K562 (cell line): ENCODE data around the gene NUCB2. TPM values are rescaled to one million over a fixed set of nuclear protein-coding genes. Genes with fewer than 3 reads are reported as not detected.

Source experiments
- BRD4 ChIP-seq: fragments of 200-600 bp; sonication (generic); IDR thresholded peaks from 2 replicates; pipeline ENCODE4 v1.6.1; 2017; ENCODE audit warnings: inconsistent platforms
- FOXA1 ChIP-seq: fragments of 450-650 bp; IDR thresholded peaks from 2 replicates; pipeline ENCODE4 v1.6.1; 2016; ENCODE audit warnings: mild to moderate bottlenecking, borderline replicate concordance
- HNRNPH1 ChIP-seq: fragments of 200-400 bp; formaldehyde crosslinking; optimal IDR thresholded peaks from 2 replicates; pipeline ENCODE3; 2017; ENCODE audit warnings: low read depth, mild to moderate bottlenecking, low read length, moderate library complexity
- POLR2B ChIP-seq: fragments of 450-650 bp; IDR thresholded peaks from 2 replicates; pipeline ENCODE4 v1.6.1; 2018; ENCODE audit warnings: low read depth; ENCODE audit not compliant: partially characterized antibody
- TFAM ChIP-seq: fragments of 250-450 bp; sonication (Bioruptor Pico); conservative IDR thresholded peaks from 2 replicates; pipeline ENCODE4 v1.5.0; 2021; ENCODE audit warnings: mild to moderate bottlenecking, moderate library complexity
- ZNF165 ChIP-seq: fragments of 250-450 bp; sonication (Bioruptor Pico); IDR thresholded peaks from 2 replicates; pipeline ENCODE4 v1.4.0; 2020; ENCODE audit warnings: borderline replicate concordance
- polyA plus RNA-seq, 8 experiments: library from polyadenylated mRNA; depleted of rRNA in 4 of 8; stranded (reverse) in 5 of 8; unstranded in 3 of 8; fragments of >200 nt; fragmentation: Nextera tagmentation in 2 of 8; fragmentation: Illumina TruSeq in 1 of 8; extraction: Ambion mirVana in 2 of 8; extraction: Trizol in 1 of 8; gene quantifications; 2 replicates each; pipeline versions ENCODE4 v1.2.1 to v1.2.3, GENCODE V29; 2011 to 2014; ENCODE audit warnings: inconsistent platforms in 1 of 8, missing spikeins in 1 of 8
- total RNA-seq, 7 experiments: library from RNA; depleted of rRNA in 6 of 7; stranded (reverse); fragments of >200 nt in 6 of 7; fragmentation: Illumina TruSeq in 2 of 7; extraction: Trizol in 2 of 7; gene quantifications; 2 replicates each; pipeline versions ENCODE4 v1.2.1 to v1.2.3, GENCODE V29; 2011 to 2021; ENCODE audit warnings: low replicate concordance in 1 of 7
- TF ChIP-seq, protein P1 (sequence below): fragments of 450-650 bp; IDR thresholded peaks from 2 replicates; pipeline ENCODE4 v1.6.1; 2016; ENCODE audit warnings: mild to moderate bottlenecking, moderate library complexity
- TF ChIP-seq, protein P2 (sequence below): sonication (generic); formaldehyde crosslinking; IDR thresholded peaks from 2 replicates; pipeline ENCODE4 v1.9.0; 2022; ENCODE audit warnings: mild to moderate bottlenecking, missing genetic modification reagents
- TF ChIP-seq, protein P3 (sequence below): fragments of 200-800 bp; sonication (Bioruptor generic); IDR thresholded peaks from 2 replicates; pipeline ENCODE4 v1.6.1; 2017; ENCODE audit warnings: missing genetic modification characterization, missing compliant biosample characterization

The NUCB2 gene
- total and polyA plus RNA-seq, 9 of the 15 experiments (the other 6 are each of a cell fraction or from before 2014, with no cell fraction given) = 54.0 to 108 (median 84.6) TPM

DNA sequence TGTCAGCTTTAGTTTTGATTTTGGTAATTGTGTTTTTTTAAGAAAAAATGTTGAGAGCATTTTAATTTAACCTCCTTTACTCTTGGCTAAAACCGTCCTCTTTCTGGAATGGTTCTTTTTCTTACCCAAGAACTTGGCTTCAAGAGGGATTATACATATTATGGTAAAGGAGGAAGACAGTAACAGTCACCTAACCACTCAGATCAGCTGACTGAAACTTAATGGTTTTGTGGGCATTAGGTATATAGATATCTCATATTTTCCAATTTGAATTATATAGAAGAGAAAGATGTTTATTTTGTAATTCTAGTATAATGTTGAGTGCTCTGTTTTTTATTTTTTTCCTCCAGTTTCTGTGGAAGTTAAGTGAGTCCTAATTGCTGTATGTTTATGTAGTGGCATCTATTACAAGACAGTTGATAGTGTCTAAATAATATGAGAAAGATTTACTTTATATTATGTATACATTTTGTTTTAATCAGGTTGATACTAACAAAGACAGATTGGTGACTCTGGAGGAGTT is 38.4 kb downstream of the NUCB2 start (continued):
- TF ChIP-seq, protein P1, sequence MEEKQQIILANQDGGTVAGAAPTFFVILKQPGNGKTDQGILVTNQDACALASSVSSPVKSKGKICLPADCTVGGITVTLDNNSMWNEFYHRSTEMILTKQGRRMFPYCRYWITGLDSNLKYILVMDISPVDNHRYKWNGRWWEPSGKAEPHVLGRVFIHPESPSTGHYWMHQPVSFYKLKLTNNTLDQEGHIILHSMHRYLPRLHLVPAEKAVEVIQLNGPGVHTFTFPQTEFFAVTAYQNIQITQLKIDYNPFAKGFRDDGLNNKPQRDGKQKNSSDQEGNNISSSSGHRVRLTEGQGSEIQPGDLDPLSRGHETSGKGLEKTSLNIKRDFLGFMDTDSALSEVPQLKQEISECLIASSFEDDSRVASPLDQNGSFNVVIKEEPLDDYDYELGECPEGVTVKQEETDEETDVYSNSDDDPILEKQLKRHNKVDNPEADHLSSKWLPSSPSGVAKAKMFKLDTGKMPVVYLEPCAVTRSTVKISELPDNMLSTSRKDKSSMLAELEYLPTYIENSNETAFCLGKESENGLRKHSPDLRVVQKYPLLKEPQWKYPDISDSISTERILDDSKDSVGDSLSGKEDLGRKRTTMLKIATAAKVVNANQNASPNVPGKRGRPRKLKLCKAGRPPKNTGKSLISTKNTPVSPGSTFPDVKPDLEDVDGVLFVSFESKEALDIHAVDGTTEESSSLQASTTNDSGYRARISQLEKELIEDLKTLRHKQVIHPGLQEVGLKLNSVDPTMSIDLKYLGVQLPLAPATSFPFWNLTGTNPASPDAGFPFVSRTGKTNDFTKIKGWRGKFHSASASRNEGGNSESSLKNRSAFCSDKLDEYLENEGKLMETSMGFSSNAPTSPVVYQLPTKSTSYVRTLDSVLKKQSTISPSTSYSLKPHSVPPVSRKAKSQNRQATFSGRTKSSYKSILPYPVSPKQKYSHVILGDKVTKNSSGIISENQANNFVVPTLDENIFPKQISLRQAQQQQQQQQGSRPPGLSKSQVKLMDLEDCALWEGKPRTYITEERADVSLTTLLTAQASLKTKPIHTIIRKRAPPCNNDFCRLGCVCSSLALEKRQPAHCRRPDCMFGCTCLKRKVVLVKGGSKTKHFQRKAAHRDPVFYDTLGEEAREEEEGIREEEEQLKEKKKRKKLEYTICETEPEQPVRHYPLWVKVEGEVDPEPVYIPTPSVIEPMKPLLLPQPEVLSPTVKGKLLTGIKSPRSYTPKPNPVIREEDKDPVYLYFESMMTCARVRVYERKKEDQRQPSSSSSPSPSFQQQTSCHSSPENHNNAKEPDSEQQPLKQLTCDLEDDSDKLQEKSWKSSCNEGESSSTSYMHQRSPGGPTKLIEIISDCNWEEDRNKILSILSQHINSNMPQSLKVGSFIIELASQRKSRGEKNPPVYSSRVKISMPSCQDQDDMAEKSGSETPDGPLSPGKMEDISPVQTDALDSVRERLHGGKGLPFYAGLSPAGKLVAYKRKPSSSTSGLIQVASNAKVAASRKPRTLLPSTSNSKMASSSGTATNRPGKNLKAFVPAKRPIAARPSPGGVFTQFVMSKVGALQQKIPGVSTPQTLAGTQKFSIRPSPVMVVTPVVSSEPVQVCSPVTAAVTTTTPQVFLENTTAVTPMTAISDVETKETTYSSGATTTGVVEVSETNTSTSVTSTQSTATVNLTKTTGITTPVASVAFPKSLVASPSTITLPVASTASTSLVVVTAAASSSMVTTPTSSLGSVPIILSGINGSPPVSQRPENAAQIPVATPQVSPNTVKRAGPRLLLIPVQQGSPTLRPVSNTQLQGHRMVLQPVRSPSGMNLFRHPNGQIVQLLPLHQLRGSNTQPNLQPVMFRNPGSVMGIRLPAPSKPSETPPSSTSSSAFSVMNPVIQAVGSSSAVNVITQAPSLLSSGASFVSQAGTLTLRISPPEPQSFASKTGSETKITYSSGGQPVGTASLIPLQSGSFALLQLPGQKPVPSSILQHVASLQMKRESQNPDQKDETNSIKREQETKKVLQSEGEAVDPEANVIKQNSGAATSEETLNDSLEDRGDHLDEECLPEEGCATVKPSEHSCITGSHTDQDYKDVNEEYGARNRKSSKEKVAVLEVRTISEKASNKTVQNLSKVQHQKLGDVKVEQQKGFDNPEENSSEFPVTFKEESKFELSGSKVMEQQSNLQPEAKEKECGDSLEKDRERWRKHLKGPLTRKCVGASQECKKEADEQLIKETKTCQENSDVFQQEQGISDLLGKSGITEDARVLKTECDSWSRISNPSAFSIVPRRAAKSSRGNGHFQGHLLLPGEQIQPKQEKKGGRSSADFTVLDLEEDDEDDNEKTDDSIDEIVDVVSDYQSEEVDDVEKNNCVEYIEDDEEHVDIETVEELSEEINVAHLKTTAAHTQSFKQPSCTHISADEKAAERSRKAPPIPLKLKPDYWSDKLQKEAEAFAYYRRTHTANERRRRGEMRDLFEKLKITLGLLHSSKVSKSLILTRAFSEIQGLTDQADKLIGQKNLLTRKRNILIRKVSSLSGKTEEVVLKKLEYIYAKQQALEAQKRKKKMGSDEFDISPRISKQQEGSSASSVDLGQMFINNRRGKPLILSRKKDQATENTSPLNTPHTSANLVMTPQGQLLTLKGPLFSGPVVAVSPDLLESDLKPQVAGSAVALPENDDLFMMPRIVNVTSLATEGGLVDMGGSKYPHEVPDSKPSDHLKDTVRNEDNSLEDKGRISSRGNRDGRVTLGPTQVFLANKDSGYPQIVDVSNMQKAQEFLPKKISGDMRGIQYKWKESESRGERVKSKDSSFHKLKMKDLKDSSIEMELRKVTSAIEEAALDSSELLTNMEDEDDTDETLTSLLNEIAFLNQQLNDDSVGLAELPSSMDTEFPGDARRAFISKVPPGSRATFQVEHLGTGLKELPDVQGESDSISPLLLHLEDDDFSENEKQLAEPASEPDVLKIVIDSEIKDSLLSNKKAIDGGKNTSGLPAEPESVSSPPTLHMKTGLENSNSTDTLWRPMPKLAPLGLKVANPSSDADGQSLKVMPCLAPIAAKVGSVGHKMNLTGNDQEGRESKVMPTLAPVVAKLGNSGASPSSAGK = no peak
- TF ChIP-seq FOXA1 = no peak
- TF ChIP-seq, protein P2, sequence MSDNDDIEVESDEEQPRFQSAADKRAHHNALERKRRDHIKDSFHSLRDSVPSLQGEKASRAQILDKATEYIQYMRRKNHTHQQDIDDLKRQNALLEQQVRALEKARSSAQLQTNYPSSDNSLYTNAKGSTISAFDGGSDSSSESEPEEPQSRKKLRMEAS (CRISPR knock-in tag) = no peak
- no peak for TF ChIP-seq TFAM (CRISPR knock-in tag)
- no peak for TF ChIP-seq ZNF165 (CRISPR knock-in tag)
- no peak for TF ChIP-seq BRD4
- TF ChIP-seq HNRNPH1 = no peak
- TF ChIP-seq, protein P3, sequence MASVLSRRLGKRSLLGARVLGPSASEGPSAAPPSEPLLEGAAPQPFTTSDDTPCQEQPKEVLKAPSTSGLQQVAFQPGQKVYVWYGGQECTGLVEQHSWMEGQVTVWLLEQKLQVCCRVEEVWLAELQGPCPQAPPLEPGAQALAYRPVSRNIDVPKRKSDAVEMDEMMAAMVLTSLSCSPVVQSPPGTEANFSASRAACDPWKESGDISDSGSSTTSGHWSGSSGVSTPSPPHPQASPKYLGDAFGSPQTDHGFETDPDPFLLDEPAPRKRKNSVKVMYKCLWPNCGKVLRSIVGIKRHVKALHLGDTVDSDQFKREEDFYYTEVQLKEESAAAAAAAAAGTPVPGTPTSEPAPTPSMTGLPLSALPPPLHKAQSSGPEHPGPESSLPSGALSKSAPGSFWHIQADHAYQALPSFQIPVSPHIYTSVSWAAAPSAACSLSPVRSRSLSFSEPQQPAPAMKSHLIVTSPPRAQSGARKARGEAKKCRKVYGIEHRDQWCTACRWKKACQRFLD (CRISPR knock-in tag) = no peak
- no peak for TF ChIP-seq POLR2B
